Activated CD4-positive, alpha-beta T cell treated with anti-CD3 and anti-CD28 coated beads, Interleukin-2, amount 10 ng/mL, durations not matched to agents 7 days and 5 days (primary cell): ENCODE measurements around the gene ZNF595. TPM values are rescaled to one million over a fixed set of nuclear protein-coding genes. Genes with fewer than 3 reads are reported as not detected.
A peak's percentile ranks its signal among the peaks of the same experiment; 100 is the strongest.
"Not testable (repeated sequence)": the region's sequence is repeated elsewhere in the genome, so short reads cannot be mapped to it uniquely, and the experiment has no call there.

Experiments
- CTCF ChIA-PET: fragments of 350-600 bp; sonication (Branson Sonifier 250); formaldehyde crosslinking; loops from one replicate; lab custom pipeline; 2021; ENCODE audit warnings: antibody characterized with exemption; lab: Charles Lee
- POLR2A ChIA-PET: fragments of 350-600 bp; sonication (Branson Sonifier 250); formaldehyde crosslinking; loops from one replicate; lab custom pipeline; 2021; ENCODE audit warnings: antibody characterized with exemption; lab: Charles Lee
- DNase-seq: peaks from one replicate; pipeline ENCODE4 v3.0.0-alpha.2; 2020
- H3K27ac Mint-ChIP-seq: one replicate; pipeline ENCODE4 v1.8.0; 2021; ENCODE audit warnings: mild to moderate bottlenecking, moderate library complexity, mixed read lengths
- H3K27me3 Mint-ChIP-seq: one replicate; pipeline ENCODE4 v1.8.0; 2021; ENCODE audit warnings: mixed read lengths
- H3K36me3 Mint-ChIP-seq: one replicate; pipeline ENCODE4 v1.8.0; 2021; ENCODE audit warnings: low read depth, mixed read lengths
- H3K4me1 Mint-ChIP-seq: one replicate; pipeline ENCODE4 v1.8.0; 2021; ENCODE audit warnings: mixed read lengths
- H3K4me3 Mint-ChIP-seq: one replicate; pipeline ENCODE4 v1.8.0; 2021; ENCODE audit warnings: mild to moderate bottlenecking, moderate library complexity, mixed read lengths
- H3K9me3 Mint-ChIP-seq: one replicate; pipeline ENCODE4 v1.8.0; 2021; ENCODE audit warnings: mixed read lengths
- total RNA-seq, 2 experiments: library from RNA; stranded (reverse); gene quantifications; one replicate each; pipeline ENCODE4 v1.2.3, GENCODE V29; 2021

Gene ZNF595
- total RNA-seq, 2 experiments from 2014 or later: 11.8 to 15.9 TPM

DNA sequence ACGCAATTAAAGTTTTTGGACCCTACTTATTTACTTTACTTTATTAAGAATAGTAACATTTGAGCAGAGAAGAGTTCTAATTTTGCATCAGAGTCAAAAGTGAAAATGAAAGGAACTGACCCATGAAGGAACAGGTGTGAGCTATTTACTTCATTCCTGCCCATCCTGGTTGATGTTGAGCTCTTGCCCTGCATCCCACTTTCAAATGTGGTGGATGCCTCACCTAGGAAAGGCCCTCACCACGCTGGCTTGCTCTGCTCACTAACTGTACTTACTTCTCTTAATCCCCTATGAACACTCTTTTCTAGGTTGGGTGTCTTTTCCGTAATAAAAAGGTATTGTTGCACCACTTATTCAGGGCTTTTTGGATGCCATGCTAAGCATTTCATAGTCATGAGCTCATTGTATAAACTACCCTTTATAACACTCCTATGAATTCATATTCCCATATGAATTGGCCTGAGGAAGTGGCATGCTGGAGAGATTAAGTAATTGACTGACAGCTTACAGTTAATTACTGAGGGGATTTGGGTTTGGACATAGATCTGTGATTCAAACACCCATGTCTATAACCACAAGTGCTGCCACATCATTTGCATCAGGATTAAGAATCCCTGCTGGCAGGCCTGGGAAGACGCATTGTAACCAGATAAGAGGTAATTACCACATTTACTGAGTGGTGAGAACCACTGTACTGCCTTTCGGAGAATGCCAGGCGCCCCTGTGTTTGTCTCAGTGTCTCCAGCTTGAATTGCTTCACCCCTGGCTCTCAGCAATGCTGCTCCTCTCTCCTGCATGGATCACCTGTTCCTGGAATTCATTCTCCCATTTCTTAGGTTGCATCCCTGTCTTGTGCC lies 16.3 kb upstream of the ZNF595 start:
- DNase-seq, H3K9me3 Mint-ChIP-seq, H3K27me3 Mint-ChIP-seq, H3K4me1 Mint-ChIP-seq, H3K36me3 Mint-ChIP-seq, H3K27ac Mint-ChIP-seq, POLR2A ChIA-PET, H3K4me3 Mint-ChIP-seq: not testable (repeated sequence)
- CTCF ChIA-PET: interaction anchor here (2.1 kb wide), 1 partner anchor 9 kb away, joined by 9 read pairs; no protein-coding TSS in a partner anchor

GRCh38 chr4:38202-38601 lies 14.9 kb upstream of the ZNF595 start:
- CTCF ChIA-PET: not testable (repeated sequence)

DNA sequence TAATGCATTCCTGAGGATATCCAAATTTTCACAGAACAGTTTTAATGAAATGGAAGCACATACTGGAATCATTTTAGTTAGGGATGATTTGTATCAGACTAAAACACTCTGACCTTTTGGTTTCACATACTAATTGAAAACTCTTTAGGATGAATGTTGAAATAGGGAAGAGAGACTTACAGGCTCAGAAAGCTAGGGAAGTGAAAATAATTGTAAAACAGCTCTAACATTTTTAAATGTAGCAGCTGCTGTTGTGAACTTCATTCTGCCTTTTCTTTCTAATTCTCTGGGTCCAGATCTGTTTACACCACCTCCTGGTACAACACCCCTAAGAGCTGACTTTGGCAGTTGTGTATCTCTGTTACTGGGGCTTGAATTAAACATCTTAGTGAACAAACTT lies 9.7 kb upstream of the ZNF595 start:
- H3K4me1 Mint-ChIP-seq, H3K4me3 Mint-ChIP-seq, H3K27me3 Mint-ChIP-seq, H3K9me3 Mint-ChIP-seq, H3K27ac Mint-ChIP-seq, DNase-seq, H3K36me3 Mint-ChIP-seq: not testable (repeated sequence)
- POLR2A ChIA-PET: interaction anchor here (0.8 to 0.9 kb wide), 2 partner anchors 8 to 10 kb away, joined by 3 read pairs; no protein-coding TSS in a partner anchor
- CTCF ChIA-PET: interaction anchor here (1.0 to 1.1 kb wide), 2 partner anchors 10 to 24 kb away, joined by 3 read pairs; partner anchors contain the start of gene ZNF595

More at GRCh38 chr4:38202-38601, 14.9 kb upstream of the ZNF595 start:
- DNase-seq, POLR2A ChIA-PET, H3K9me3 Mint-ChIP-seq, H3K4me1 Mint-ChIP-seq, H3K27ac Mint-ChIP-seq, H3K27me3 Mint-ChIP-seq, H3K36me3 Mint-ChIP-seq, H3K4me3 Mint-ChIP-seq: not testable (repeated sequence)

GRCh38 chr4:51253-51652 lies 1.9 kb upstream of the ZNF595 start:
- H3K4me3 Mint-ChIP-seq, H3K27ac Mint-ChIP-seq, H3K4me1 Mint-ChIP-seq, H3K36me3 Mint-ChIP-seq, H3K27me3 Mint-ChIP-seq, H3K9me3 Mint-ChIP-seq, DNase-seq: not testable (repeated sequence)
- CTCF ChIA-PET: interaction anchor here (1.0 kb wide), 1 partner anchor 11 kb away, joined by 3 read pairs; no protein-coding TSS in a partner anchor
- POLR2A ChIA-PET: interaction anchor here (0.7 kb wide), 1 partner anchor 8 kb away, joined by 3 read pairs; no protein-coding TSS in a partner anchor

GRCh38 chr4:51655-52277 lies 1.4 kb upstream of the ZNF595 start:
- DNase-seq: peak; percentile 19
- ChIA-PET POLR2A (interaction anchor here (0.7 kb wide), 1 partner anchor 9 kb away, joined by 3 read pairs; no protein-coding TSS in a partner anchor), CTCF (interaction anchor here (1.0 kb wide), 1 partner anchor 12 kb away, joined by 3 read pairs; no protein-coding TSS in a partner anchor)
- not testable (repeated sequence) for H3K27ac Mint-ChIP-seq, H3K27me3 Mint-ChIP-seq, H3K36me3 Mint-ChIP-seq, H3K4me3 Mint-ChIP-seq, H3K4me1 Mint-ChIP-seq, H3K9me3 Mint-ChIP-seq

- H3K27me3 Mint-ChIP-seq, H3K27ac Mint-ChIP-seq, H3K36me3 Mint-ChIP-seq, H3K9me3 Mint-ChIP-seq, H3K4me1 Mint-ChIP-seq, DNase-seq, H3K4me3 Mint-ChIP-seq: not testable (repeated sequence)
- ChIA-PET POLR2A (interaction anchor here (0.6 to 1.4 kb wide), 5 partner anchors 10 to 71 kb away, joined by 3 to 15 read pairs (median 3); partner anchors contain the start of gene ZNF718), CTCF (interaction anchor here (1.0 kb wide), 1 partner anchor 10 kb away, joined by 3 read pairs; no protein-coding TSS in a partner anchor)
Measured at GRCh38 chr4:53521-53920, 400 bp downstream of the ZNF595 start.

DNA sequence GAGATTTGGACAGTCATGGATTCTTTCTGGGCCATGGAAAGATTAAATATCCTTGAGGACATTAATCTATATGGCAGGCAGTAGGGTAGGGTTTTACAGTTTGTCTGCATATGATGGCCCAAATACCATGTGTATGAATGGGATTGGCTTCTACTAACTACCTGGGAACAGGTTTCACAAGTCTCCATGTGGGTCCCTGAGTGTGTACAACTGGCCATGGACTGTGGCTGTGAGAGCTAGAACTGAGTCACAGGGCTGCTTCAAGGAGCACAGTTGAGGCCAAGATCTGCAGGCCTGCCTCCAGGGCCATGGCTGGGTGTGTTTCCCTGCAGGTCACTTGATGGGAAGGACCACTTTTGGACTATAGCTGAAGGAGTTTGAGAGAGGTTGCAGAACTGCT lies 11.6 kb downstream of the ZNF595 start:
- CTCF ChIA-PET, POLR2A ChIA-PET, DNase-seq, H3K4me3 Mint-ChIP-seq, H3K27ac Mint-ChIP-seq, H3K27me3 Mint-ChIP-seq, H3K4me1 Mint-ChIP-seq: not testable (repeated sequence)
- Mint-ChIP-seq H3K36me3 (peaks cover 17% of the 10 kb centered on the region), H3K9me3 (peaks cover 13% of the 10 kb centered on the region)

- ChIA-PET CTCF (no interaction called here), POLR2A (interaction anchor here (0.7 kb wide), 1 partner anchor 451 kb away, joined by 3 read pairs; no protein-coding TSS in a partner anchor)
- DNase-seq: no peak
- Mint-ChIP-seq H3K36me3 (peaks cover 66% of the 10 kb centered on the region), H3K27ac (no peak overlapping the region), H3K9me3 (peaks cover 65% of the 10 kb centered on the region), H3K4me3 (no peak overlapping the region), H3K4me1 (no peaks in the 10 kb centered on the region), H3K27me3 (no peaks in the 10 kb centered on the region)
Measured at GRCh38 chr4:71830-72229, 18.7 kb downstream of the ZNF595 start.

DNA sequence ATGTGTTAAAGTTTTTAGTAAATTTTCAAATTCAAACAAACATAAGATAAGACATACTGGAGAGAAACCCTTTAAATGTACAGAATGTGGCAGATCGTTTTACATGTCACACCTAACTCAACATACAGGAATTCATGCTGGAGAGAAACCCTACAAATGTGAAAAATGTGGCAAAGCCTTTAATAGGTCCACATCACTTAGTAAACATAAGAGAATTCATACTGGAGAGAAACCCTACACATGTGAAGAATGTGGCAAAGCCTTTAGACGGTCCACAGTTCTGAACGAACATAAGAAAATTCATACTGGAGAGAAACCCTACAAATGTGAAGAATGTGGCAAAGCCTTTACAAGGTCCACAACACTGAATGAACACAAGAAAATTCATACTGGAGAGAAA lies 32.8 kb downstream of the ZNF595 start:
- Mint-ChIP-seq H3K36me3 (peaks cover 53% of the 10 kb centered on the region), H3K9me3 (peaks cover 64% of the 10 kb centered on the region)
- CTCF ChIA-PET: no interaction called here

DNA sequence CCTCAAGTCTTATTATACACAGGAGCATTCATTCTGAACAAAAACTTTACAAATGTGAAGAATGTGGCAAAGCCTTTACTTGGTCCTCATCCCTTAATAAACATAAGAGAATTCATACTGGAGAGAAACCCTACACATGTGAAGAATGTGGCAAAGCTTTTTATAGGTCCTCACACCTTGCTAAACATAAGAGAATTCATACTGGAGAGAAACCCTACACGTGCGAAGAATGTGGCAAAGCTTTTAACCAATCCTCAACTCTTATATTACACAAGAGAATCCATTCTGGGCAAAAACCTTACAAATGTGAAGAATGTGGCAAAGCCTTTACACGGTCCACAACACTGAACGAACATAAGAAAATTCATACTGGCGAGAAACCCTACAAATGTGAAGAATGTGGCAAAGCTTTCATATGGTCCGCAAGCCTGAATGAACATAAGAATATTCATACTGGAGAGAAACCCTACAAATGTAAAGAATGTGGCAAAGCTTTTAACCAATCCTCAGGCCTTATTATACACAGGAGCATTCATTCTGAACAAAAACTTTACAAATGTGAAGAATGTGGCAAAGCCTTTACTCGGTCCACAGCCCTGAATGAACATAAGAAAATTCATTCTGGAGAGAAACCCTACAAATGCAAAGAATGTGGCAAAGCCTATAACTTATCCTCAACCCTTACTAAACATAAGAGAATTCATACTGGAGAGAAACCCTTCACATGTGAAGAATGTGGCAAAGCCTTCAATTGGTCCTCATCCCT lies 33.6 kb downstream of the ZNF595 start:
- DNase-seq, POLR2A ChIA-PET, CTCF ChIA-PET, H3K27ac Mint-ChIP-seq, H3K4me3 Mint-ChIP-seq, H3K4me1 Mint-ChIP-seq, H3K27me3 Mint-ChIP-seq: not testable (repeated sequence)
- Mint-ChIP-seq H3K36me3 (peaks cover 50% of the 10 kb centered on the region), H3K9me3 (peaks cover 66% of the 10 kb centered on the region)

More for the DNA sequence above, 32.8 kb downstream of the ZNF595 start:
- POLR2A ChIA-PET: no interaction called here
- H3K27ac Mint-ChIP-seq: no peak overlapping the region
- H3K4me1 Mint-ChIP-seq: no peaks in the 10 kb centered on the region
- no peaks in the 10 kb centered on the region for H3K27me3 Mint-ChIP-seq
- DNase-seq: no peak
- no peak overlapping the region for H3K4me3 Mint-ChIP-seq

GRCh38 chr4:98386-98785 lies 45.3 kb downstream of the ZNF595 start:
- H3K9me3 Mint-ChIP-seq: peaks cover 68% of the 10 kb centered on the region
- H3K27me3 Mint-ChIP-seq: no peaks in the 10 kb centered on the region
- CTCF ChIA-PET: no interaction called here
- POLR2A ChIA-PET: no interaction called here
- H3K27ac Mint-ChIP-seq: no peak overlapping the region
- no peaks in the 10 kb centered on the region for H3K4me1 Mint-ChIP-seq
- no peak overlapping the region for H3K4me3 Mint-ChIP-seq
- no peak for DNase-seq
- H3K36me3 Mint-ChIP-seq: peaks cover 13% of the 10 kb centered on the region

GRCh38 chr4:99863-100262 lies 46.7 kb downstream of the ZNF595 start:
- no peak overlapping the region for H3K4me3 Mint-ChIP-seq
- peaks cover 64% of the 10 kb centered on the region for H3K9me3 Mint-ChIP-seq
- H3K27me3 Mint-ChIP-seq: peaks cover 2% of the 10 kb centered on the region
- no peak for DNase-seq
- ChIA-PET POLR2A (no interaction called here), CTCF (no interaction called here)
- H3K4me1 Mint-ChIP-seq: no peaks in the 10 kb centered on the region
- H3K36me3 Mint-ChIP-seq: peaks cover 9% of the 10 kb centered on the region
- H3K27ac Mint-ChIP-seq: no peak overlapping the region
